Lower lobe of right lung (tissue), 2 donors: Measurements from ENCODE around the gene TMEM215. TPM values are rescaled to one million over a fixed set of nuclear protein-coding genes. Genes with fewer than 3 reads are reported as not detected.
A peak's percentile ranks its signal among the peaks of the same experiment; 100 is the strongest.

Experiments
- ATAC-seq, 2 donors: fragments of 200-7000 bp; cut with Tn5 transposase; one replicate each; pipeline ENCODE4 v1.9.1; 2020 to 2022; ENCODE audit warnings: mild to moderate bottlenecking in 2 of 2, moderate library complexity in 2 of 2
- DNase-seq: peaks from one replicate; pipeline ENCODE4 v3.0.0-alpha.2; 2020
- H3K27ac ChIP-seq: fragments of 200-600 bp; one replicate; pipeline ENCODE4 v1.8.0; 2022
- H3K27me3 ChIP-seq: fragments of 200-600 bp; one replicate; pipeline ENCODE4 v1.8.0; 2022; ENCODE audit warnings: low read depth
- H3K36me3 ChIP-seq: fragments of 200-600 bp; one replicate; pipeline ENCODE4 v1.8.0; 2022; ENCODE audit warnings: mild to moderate bottlenecking
- H3K4me1 ChIP-seq: fragments of 200-600 bp; one replicate; pipeline ENCODE4 v1.8.0; 2022
- H3K4me3 ChIP-seq: fragments of 200-600 bp; one replicate; pipeline ENCODE4 v1.8.0; 2022; ENCODE audit warnings: mild to moderate bottlenecking
- H3K9me3 ChIP-seq: fragments of 200-600 bp; one replicate; pipeline ENCODE4 v1.8.0; 2022
- intact Hi-C: fragments of 100-400 bp; cut with DNase I; formaldehyde crosslinking; loops from one replicate; pipeline ENCODE4 v1.11.0; 2022
- long read RNA-seq: library from polyadenylated mRNA; unstranded; transcript quantifications from one replicate; pipeline ENCODE4 v2.0.0, GENCODE V29; 2021
- total RNA-seq: library from RNA; stranded (reverse); fragmentation: NEBNext Ultra II Directional; extraction: Animal tissue kit (Norgen Biotek cat#: 25700); gene quantifications from one replicate; pipeline ENCODE4 v1.2.1, GENCODE V29; 2021
- TF ChIP-seq, protein P1 (sequence below): fragments of 200-600 bp; IDR thresholded peaks from one replicate; pipeline ENCODE4 v1.8.0; 2022; ENCODE audit warnings: antibody characterized with exemption, mild to moderate bottlenecking
- donor health status: DM: no; HTN: yes; CAD: no; lungs with severe emphysema.

Gene TMEM215, protein sequence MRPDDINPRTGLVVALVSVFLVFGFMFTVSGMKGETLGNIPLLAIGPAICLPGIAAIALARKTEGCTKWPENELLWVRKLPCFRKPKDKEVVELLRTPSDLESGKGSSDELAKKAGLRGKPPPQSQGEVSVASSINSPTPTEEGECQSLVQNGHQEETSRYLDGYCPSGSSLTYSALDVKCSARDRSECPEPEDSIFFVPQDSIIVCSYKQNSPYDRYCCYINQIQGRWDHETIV
- total RNA-seq = 0.09 TPM
- long read RNA-seq = 0 reads

- Histone ChIP-seq H3K36me3 (no peaks in the 10 kb centered on the region), H3K4me1 (no peaks in the 10 kb centered on the region), H3K27me3 (peaks cover 50% of the 10 kb centered on the region), H3K27ac (no peak within 1 kb of the TSS), H3K9me3 (no peaks in the 10 kb centered on the region), H3K4me3 (peak within 1 kb of the TSS; percentile 23)
- TF ChIP-seq, protein P1, sequence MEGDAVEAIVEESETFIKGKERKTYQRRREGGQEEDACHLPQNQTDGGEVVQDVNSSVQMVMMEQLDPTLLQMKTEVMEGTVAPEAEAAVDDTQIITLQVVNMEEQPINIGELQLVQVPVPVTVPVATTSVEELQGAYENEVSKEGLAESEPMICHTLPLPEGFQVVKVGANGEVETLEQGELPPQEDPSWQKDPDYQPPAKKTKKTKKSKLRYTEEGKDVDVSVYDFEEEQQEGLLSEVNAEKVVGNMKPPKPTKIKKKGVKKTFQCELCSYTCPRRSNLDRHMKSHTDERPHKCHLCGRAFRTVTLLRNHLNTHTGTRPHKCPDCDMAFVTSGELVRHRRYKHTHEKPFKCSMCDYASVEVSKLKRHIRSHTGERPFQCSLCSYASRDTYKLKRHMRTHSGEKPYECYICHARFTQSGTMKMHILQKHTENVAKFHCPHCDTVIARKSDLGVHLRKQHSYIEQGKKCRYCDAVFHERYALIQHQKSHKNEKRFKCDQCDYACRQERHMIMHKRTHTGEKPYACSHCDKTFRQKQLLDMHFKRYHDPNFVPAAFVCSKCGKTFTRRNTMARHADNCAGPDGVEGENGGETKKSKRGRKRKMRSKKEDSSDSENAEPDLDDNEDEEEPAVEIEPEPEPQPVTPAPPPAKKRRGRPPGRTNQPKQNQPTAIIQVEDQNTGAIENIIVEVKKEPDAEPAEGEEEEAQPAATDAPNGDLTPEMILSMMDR = no peak
- ATAC-seq = peak in 1 of 2 donors; percentile 30
- intact Hi-C loops = no loop called here
- peak; percentile 37 for DNase-seq
These were observed at the start of gene TMEM215 for GRCh38 chr9:32783168-32783891. Gene TMEM215 (plus strand): TSS chr9:32783540. CDS start chr9:32784184, 644 bp downstream.

DNA sequence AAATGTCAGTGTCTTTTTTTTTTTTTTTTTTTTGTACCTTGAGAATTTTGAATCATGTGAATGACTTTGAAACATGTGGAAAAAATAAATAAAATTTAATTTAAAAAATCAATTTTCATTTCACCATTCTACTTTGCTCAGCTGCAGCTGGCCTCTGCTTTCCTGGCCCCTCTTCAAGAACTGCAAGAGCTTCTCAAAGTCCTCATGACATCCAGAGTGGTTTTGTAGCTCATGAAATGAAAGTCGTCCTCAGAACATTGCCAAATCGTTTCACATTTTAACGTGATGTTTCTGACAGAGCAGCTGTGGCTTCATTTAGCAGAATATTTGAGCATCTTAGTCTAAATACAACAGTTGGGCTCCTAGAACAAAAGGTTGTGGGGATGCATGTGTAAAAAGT is 47.9 kb upstream of the TMEM215 start:
- TF ChIP-seq, protein P1 = no peak
- H3K36me3 ChIP-seq = no peaks in the 10 kb centered on the region
- no peaks in the 10 kb centered on the region for H3K4me1 ChIP-seq
- ATAC-seq (no peak), DNase-seq (no peak)
- H3K27me3 ChIP-seq = no peaks in the 10 kb centered on the region
- H3K27ac ChIP-seq = no peak overlapping the region
- H3K4me3 ChIP-seq = no peak overlapping the region
- H3K9me3 ChIP-seq = no peaks in the 10 kb centered on the region
- intact Hi-C loops = no loop called here

DNA sequence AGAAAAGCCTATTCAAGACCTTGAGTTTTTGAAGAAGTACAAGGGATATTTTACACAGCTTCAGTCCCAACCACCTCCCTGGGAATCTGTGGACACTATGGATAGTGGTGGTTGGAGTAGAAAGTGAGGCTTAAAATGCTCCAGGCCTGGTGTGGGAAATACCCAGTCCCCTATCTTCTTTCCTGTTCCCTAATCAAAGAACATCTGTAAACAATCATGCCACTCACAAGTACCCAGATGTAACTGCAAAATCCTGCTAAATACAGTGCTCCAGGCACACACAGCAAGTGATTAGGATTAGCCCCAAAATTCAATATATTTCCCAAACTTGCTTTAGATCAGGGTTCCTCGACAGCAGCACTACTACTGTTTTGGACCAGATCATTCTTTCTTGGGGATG is 46.0 kb upstream of the TMEM215 start:
- TF ChIP-seq, protein P1 = no peak
- no peaks in the 10 kb centered on the region for H3K27me3 ChIP-seq
- no peaks in the 10 kb centered on the region for H3K36me3 ChIP-seq
- H3K4me1 ChIP-seq = no peaks in the 10 kb centered on the region
- intact Hi-C loops = no loop called here
- no peak overlapping the region for H3K4me3 ChIP-seq
- no peaks in the 10 kb centered on the region for H3K9me3 ChIP-seq
- DNase-seq (no peak), ATAC-seq (no peak)
- no peak overlapping the region for H3K27ac ChIP-seq

GRCh38 chr9:32738501-32739172 is 44.7 kb upstream of the TMEM215 start:
- Histone ChIP-seq H3K4me3 (no peak overlapping the region), H3K36me3 (no peaks in the 10 kb centered on the region), H3K27ac (no peak overlapping the region), H3K4me1 (no peaks in the 10 kb centered on the region), H3K27me3 (no peaks in the 10 kb centered on the region), H3K9me3 (no peaks in the 10 kb centered on the region)
- no peak for ATAC-seq
- TF ChIP-seq, protein P1 = no peak
- no peak for DNase-seq
- intact Hi-C loops = no loop called here

GRCh38 chr9:32741706-32742105 is 41.6 kb upstream of the TMEM215 start:
- Histone ChIP-seq H3K27me3 (no peaks in the 10 kb centered on the region), H3K4me1 (no peaks in the 10 kb centered on the region), H3K4me3 (no peak overlapping the region), H3K27ac (no peak overlapping the region), H3K36me3 (no peaks in the 10 kb centered on the region), H3K9me3 (no peaks in the 10 kb centered on the region)
- TF ChIP-seq, protein P1 = no peak
- DNase-seq (no peak), ATAC-seq (no peak)
- intact Hi-C loops = no loop called here
